H1 (cell line): Measurements from ENCODE around the gene FRMD4B. TPM values are rescaled to one million over a fixed set of nuclear protein-coding genes. Genes with fewer than 3 reads are reported as not detected.
A peak's percentile ranks its signal among the peaks of the same experiment; 100 is the strongest.

Source experiments
- CTCF ChIA-PET: fragments of 300-600 bp; sonication (Branson Sonifier 250); formaldehyde crosslinking; loops from one replicate; lab custom pipeline; 2021; ENCODE audit not compliant: partially characterized antibody; lab: Charles Lee
- POLR2A ChIA-PET: fragments of 300-600 bp; sonication (Branson Sonifier 250); formaldehyde crosslinking; loops from one replicate; lab custom pipeline; 2021; ENCODE audit warnings: inconsistent platforms; ENCODE audit not compliant: partially characterized antibody; lab: Charles Lee
- DNase-seq, 2 experiments: peaks; one replicate each; pipeline versions ENCODE4 v3.0.0 to v3.0.0-alpha.2; 2010 to 2022; ENCODE audit warnings: low spot score in 2 of 2, low read depth in 1 of 2, mixed read lengths in 1 of 2
- FAIRE-seq: peaks from 2 replicates; lab custom pipeline; 2011; peaks lifted over from hg19 to GRCh38; lab: Jason Lieb, UNC
- H2AFZ ChIP-seq: 2 replicates; pipeline ENCODE4 v1.8.1; 2012; ENCODE audit warnings: low read length, inconsistent platforms
- H2AK5ac ChIP-seq: 2 replicates; pipeline ENCODE4 v1.6.1; 2013; ENCODE audit warnings: low read depth, low read length
- H2BK120ac ChIP-seq: replicated peaks from 2 replicates; pipeline ENCODE3; 2013; ENCODE audit warnings: low read depth, low read length, inconsistent platforms
- H2BK12ac ChIP-seq: 2 replicates; pipeline ENCODE4 v1.6.1; 2013; ENCODE audit warnings: low read depth, low read length
- H2BK15ac ChIP-seq: 2 replicates; pipeline ENCODE4 v1.6.1; 2013; ENCODE audit warnings: low read length
- H2BK20ac ChIP-seq: 2 replicates; pipeline ENCODE4 v1.6.1; 2013; ENCODE audit warnings: low read length
- H2BK5ac ChIP-seq: 2 replicates; pipeline ENCODE4 v1.6.1; 2013; ENCODE audit warnings: low read depth, low read length
- H3K14ac ChIP-seq: 2 replicates; pipeline ENCODE4 v1.6.1; 2013; ENCODE audit warnings: inconsistent platforms; ENCODE audit not compliant: insufficient read length
- H3K18ac ChIP-seq: 2 replicates; pipeline ENCODE4 v1.6.1; 2013; ENCODE audit warnings: low read length; ENCODE audit errors: extremely low read depth
- H3K23ac ChIP-seq: 2 replicates; pipeline ENCODE4 v1.6.1; 2013; ENCODE audit warnings: inconsistent platforms; ENCODE audit not compliant: insufficient read length
- H3K23me2 ChIP-seq: 2 replicates; pipeline ENCODE4 v1.6.1; 2013; ENCODE audit warnings: low read depth, low read length
- H3K27ac ChIP-seq: 2 replicates; pipeline ENCODE4 v1.6.1; 2011; ENCODE audit warnings: low read depth, low read length, inconsistent platforms
- H3K27me3 ChIP-seq, 4 experiments: replicated peaks in 1 of 4; 1 replicate in 1 of 4; 2 replicates in 3 of 4; pipeline versions ENCODE4 v1.6.1 to v1.8.1; 2011 to 2013; ENCODE audit warnings: low read length in 3 of 4, mild to moderate bottlenecking in 3 of 4, inconsistent platforms in 2 of 4, mixed read lengths in 2 of 4, moderate library complexity in 1 of 4; ENCODE audit not compliant: control insufficient read depth in 3 of 4, insufficient read depth in 3 of 4; ENCODE audit errors: extremely low read depth in 1 of 4
- H3K36me3 ChIP-seq, 4 experiments: 2 replicates each; pipeline versions ENCODE4 v1.6.1 to v1.8.1; 2011 to 2013; ENCODE audit warnings: mild to moderate bottlenecking in 4 of 4, low read length in 3 of 4, moderate library complexity in 2 of 4, control low read depth in 1 of 4, inconsistent platforms in 1 of 4; ENCODE audit not compliant: insufficient read depth in 4 of 4, control insufficient read depth in 2 of 4
- H3K4ac ChIP-seq: replicated peaks from 2 replicates; pipeline ENCODE3; 2013; ENCODE audit warnings: low read length, low read depth, mixed read lengths, inconsistent platforms; ENCODE audit not compliant: insufficient read length
- H3K4me1 ChIP-seq, 4 experiments: replicated peaks in 1 of 4; 1 replicate in 1 of 4; 2 replicates in 3 of 4; pipeline versions ENCODE4 v1.6.1 to v1.8.1; 2011 to 2013; ENCODE audit warnings: low read length in 3 of 4, inconsistent platforms in 2 of 4, mixed read lengths in 1 of 4; ENCODE audit not compliant: insufficient read depth in 4 of 4, control insufficient read depth in 3 of 4
- H3K4me2 ChIP-seq, 2 experiments: 2 replicates each; pipeline versions ENCODE4 v1.6.1 to v1.8.1; 2011 to 2013; ENCODE audit warnings: low read depth in 2 of 2, low read length in 2 of 2, control low read depth in 1 of 2, inconsistent platforms in 1 of 2, mild to moderate bottlenecking in 1 of 2; ENCODE audit not compliant: insufficient read depth in 1 of 2
- H3K4me3 ChIP-seq, 4 experiments: fragments of 200-600, 300-600 bp in 1 of 4; sonication (generic), shearing (Covaris generic), sonication (Bioruptor Twin) in 1 of 4; 2 replicates each; pipeline versions ENCODE4 v1.5.1 to v1.8.1; 2011 to 2016; ENCODE audit warnings: low read length in 4 of 4, low read depth in 3 of 4, control low read depth in 2 of 4, inconsistent platforms in 2 of 4, mild to moderate bottlenecking in 2 of 4, mixed read lengths in 1 of 4, moderate library complexity in 1 of 4; ENCODE audit not compliant: insufficient read depth in 2 of 4; ENCODE audit errors: extremely low read depth in 1 of 4
- H3K56ac ChIP-seq: replicated peaks from 2 replicates; pipeline ENCODE3; 2013; ENCODE audit warnings: low read depth, mild to moderate bottlenecking, mixed read lengths, low read length, inconsistent platforms; ENCODE audit not compliant: insufficient read length
- H3K79me1 ChIP-seq: 2 replicates; pipeline ENCODE4 v1.6.1; 2013; ENCODE audit warnings: low read depth, low read length, control low read depth
- H3K79me2 ChIP-seq, 2 experiments: 2 replicates each; pipeline versions ENCODE4 v1.6.1 to v1.8.1; 2012 to 2013; ENCODE audit warnings: low read length in 2 of 2, mild to moderate bottlenecking in 2 of 2, inconsistent platforms in 1 of 2; ENCODE audit not compliant: insufficient read depth in 2 of 2, control insufficient read depth in 1 of 2
- H3K9ac ChIP-seq, 4 experiments: replicated peaks in 1 of 4; 1 replicate in 1 of 4; 2 replicates in 3 of 4; pipeline versions ENCODE4 v1.6.1 to v1.8.1; 2011 to 2013; ENCODE audit warnings: low read depth in 3 of 4, low read length in 3 of 4, control low read depth in 2 of 4, mild to moderate bottlenecking in 2 of 4, moderate library complexity in 2 of 4, inconsistent platforms in 1 of 4; ENCODE audit errors: extremely low read depth in 1 of 4
- H3K9me3 ChIP-seq, 2 experiments: 2 replicates each; pipeline versions ENCODE4 v1.6.1 to v1.8.1; 2012 to 2013; ENCODE audit warnings: mild to moderate bottlenecking in 2 of 2, moderate library complexity in 2 of 2, control low read depth in 1 of 2, inconsistent platforms in 1 of 2, low read depth in 1 of 2, low read length in 1 of 2, mixed read lengths in 1 of 2; ENCODE audit not compliant: insufficient read depth in 2 of 2
- H4K20me1 ChIP-seq, 2 experiments: replicated peaks in 1 of 2; 2 replicates each; pipeline versions ENCODE3 to v1.8.1; 2011 to 2013; ENCODE audit warnings: inconsistent platforms in 2 of 2, low read length in 2 of 2, mild to moderate bottlenecking in 1 of 2; ENCODE audit not compliant: insufficient read depth in 2 of 2, control insufficient read depth in 1 of 2
- H4K5ac ChIP-seq: 2 replicates; pipeline ENCODE4 v1.6.1; 2013; ENCODE audit warnings: low read length, low read depth, mixed read lengths, inconsistent platforms; ENCODE audit not compliant: insufficient read length
- H4K8ac ChIP-seq: 2 replicates; pipeline ENCODE4 v1.8.0; 2013; ENCODE audit warnings: mild to moderate bottlenecking, moderate library complexity, low read length, inconsistent platforms; ENCODE audit not compliant: insufficient read depth; ENCODE audit errors: extremely low read depth
- H4K91ac ChIP-seq: replicated peaks from 2 replicates; pipeline ENCODE3; 2013; ENCODE audit warnings: low read length, mixed read lengths, inconsistent platforms; ENCODE audit not compliant: insufficient read length
- BACH1 ChIP-seq: IDR thresholded peaks from 2 replicates; pipeline ENCODE4 v1.6.1; 2012; ENCODE audit warnings: low read length, improper control_type of control experiment
- CREB1 ChIP-seq: IDR thresholded peaks from 2 replicates; pipeline ENCODE4 v1.6.1; 2012; ENCODE audit warnings: inconsistent platforms
- CTBP2 ChIP-seq: IDR thresholded peaks from 2 replicates; pipeline ENCODE4 v1.7.0; 2011; ENCODE audit warnings: borderline replicate concordance, mild to moderate bottlenecking, moderate library complexity, mixed read lengths, low read length; ENCODE audit not compliant: insufficient read depth, insufficient read length
- EP300 ChIP-seq, 2 experiments: IDR thresholded peaks; 1 replicate in 1 of 2; 2 replicates in 1 of 2; pipeline ENCODE4 v1.6.1; 2011 to 2012; ENCODE audit warnings: low read depth in 2 of 2, low read length in 2 of 2, mild to moderate bottlenecking in 2 of 2, borderline replicate concordance in 1 of 2, inconsistent platforms in 1 of 2, moderate library complexity in 1 of 2
- EZH2 ChIP-seq: fragments of 200-600 bp; sonication (generic); IDR thresholded peaks from 2 replicates; pipeline ENCODE4 v1.7.1; 2012; ENCODE audit warnings: low read depth, mild to moderate bottlenecking, moderate library complexity, low read length, inconsistent platforms; ENCODE audit not compliant: severe bottlenecking
- KDM5A ChIP-seq: fragments of 200-600 bp; IDR thresholded peaks from 2 replicates; pipeline ENCODE4 v1.7.1; 2012; ENCODE audit warnings: mild to moderate bottlenecking, low read length, inconsistent platforms, mixed read lengths
- MAFK ChIP-seq: IDR thresholded peaks from 2 replicates; pipeline ENCODE4 v1.6.1; 2012; ENCODE audit warnings: low read depth, mild to moderate bottlenecking, improper control_type of control experiment, low read length
- SIX5 ChIP-seq: IDR thresholded peaks from 2 replicates; pipeline ENCODE4 v1.6.1; 2011; ENCODE audit warnings: mild to moderate bottlenecking, low read depth, low read length
- TEAD4 ChIP-seq: IDR thresholded peaks from 2 replicates; pipeline ENCODE4 v1.6.1; 2012; ENCODE audit warnings: low read depth, low read length, inconsistent platforms, mixed read lengths
- ZNF274 ChIP-seq: IDR thresholded peaks from 2 replicates; pipeline ENCODE4 v1.7.0; 2012; ENCODE audit warnings: low read length, borderline replicate concordance; ENCODE audit errors: extremely low read depth
- WGBS, 2 experiments: shearing (Covaris generic) in 1 of 2; methylation state at CpG; one replicate each; pipeline versions ENCODE4 v1.1.6 to v1.1.7; 2013 to 2015; ENCODE audit warnings: low lambda C conversion rate in 2 of 2, mixed read lengths in 2 of 2, inconsistent platforms in 1 of 2, low coverage in 1 of 2, missing lambda C conversion rate in 1 of 2; ENCODE audit not compliant: insufficient replicate concordance in 2 of 2, insufficient coverage in 1 of 2, insufficient read length in 1 of 2; ENCODE audit errors: extremely low coverage in 1 of 2, missing lambda C conversion rate in 1 of 2; 5-methylcytosine and 5-hydroxymethylcytosine counted together
- polyA plus RNA-seq, 7 experiments: library from polyadenylated mRNA; depleted of rRNA in 3 of 7; stranded (reverse) in 5 of 7; unstranded in 2 of 7; fragments of >200 nt in 5 of 7; fragments of 200-250 nt in 2 of 7; gene quantifications; 1 replicate in 5 of 7; 2 replicates in 1 of 7; 4 replicates in 1 of 7; pipeline versions ENCODE4 v1.2.1 to v1.2.3, GENCODE V29; 2011 to 2013; ENCODE audit warnings: missing spikeins in 2 of 7, mixed read lengths in 2 of 7
- total RNA-seq: library from RNA; stranded (reverse); fragmentation: NEBNext Ultra II Directional; extraction: Animal tissue kit (Norgen Biotek cat#: 25700); gene quantifications from 2 replicates; pipeline ENCODE4 v1.2.1, GENCODE V29; 2021
- TF ChIP-seq, protein P1 (sequence below): IDR thresholded peaks from 2 replicates; pipeline ENCODE4 v1.6.1; 2011; ENCODE audit warnings: low read length, improper control_type of control experiment

Gene FRMD4B
- total and polyA plus RNA-seq, 2 of the 8 experiments (the other 6 are each of a cell fraction or from before 2014, with no cell fraction given), result 2.7 to 7.2 TPM

DNA sequence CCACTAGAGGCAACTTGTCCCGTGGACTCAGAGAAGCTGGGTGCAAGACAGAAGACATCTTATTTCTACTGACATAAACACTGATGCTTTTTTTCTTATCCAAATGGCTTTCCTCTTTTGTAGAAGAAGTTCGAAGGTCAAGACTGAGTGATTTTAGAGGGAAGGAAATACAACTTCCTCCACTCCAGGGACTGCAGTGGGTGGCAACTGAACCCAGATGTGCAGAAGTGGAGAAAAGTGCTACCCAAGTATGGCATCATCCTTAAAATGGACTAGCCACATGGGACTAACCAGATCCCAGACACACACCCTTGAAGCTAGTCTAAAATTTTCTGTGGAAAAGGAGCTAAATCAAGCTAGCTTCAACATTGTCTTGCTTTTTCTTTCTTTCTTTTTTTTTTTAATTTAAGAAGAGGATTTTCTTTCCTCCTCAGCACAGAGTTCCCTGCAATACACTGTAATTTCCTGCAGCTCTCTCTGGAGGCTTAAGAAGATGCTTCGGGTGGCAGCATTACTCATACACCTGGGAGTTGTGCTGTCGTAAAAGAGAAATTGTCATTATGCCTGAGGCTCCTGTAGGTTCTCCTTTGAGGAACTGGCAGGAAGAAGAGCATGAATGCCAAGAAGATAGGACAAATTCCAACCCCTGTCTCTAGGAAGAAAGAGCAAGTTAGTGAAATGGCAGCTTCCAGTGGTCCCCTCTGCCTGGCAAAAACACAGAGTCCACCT lies 3.8 kb upstream of the FRMD4B start:
- Histone ChIP-seq H4K91ac (no peak overlapping the region), H3K4me1 (peaks cover 0 to 15% (median 9%) of the 10 kb centered on the region in 4 experiments; a peak in 6 of 7 replicates)
- POLR2A ChIA-PET, result no interaction called here
- TF ChIP-seq EZH2, result no peak
- TF ChIP-seq ZNF274, result no peak
- no peak for TF ChIP-seq BACH1
- no peak for TF ChIP-seq CREB1
- no peak for TF ChIP-seq MAFK
- no peak for TF ChIP-seq CTBP2
- no peak for TF ChIP-seq SIX5
- TF ChIP-seq TEAD4, result no peak
- no peak for TF ChIP-seq KDM5A
- TF ChIP-seq, protein P1, sequence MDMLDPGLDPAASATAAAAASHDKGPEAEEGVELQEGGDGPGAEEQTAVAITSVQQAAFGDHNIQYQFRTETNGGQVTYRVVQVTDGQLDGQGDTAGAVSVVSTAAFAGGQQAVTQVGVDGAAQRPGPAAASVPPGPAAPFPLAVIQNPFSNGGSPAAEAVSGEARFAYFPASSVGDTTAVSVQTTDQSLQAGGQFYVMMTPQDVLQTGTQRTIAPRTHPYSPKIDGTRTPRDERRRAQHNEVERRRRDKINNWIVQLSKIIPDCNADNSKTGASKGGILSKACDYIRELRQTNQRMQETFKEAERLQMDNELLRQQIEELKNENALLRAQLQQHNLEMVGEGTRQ, result no peak
- no peak for TF ChIP-seq EP300 (IDR thresholded peaks at IDR 0.05; ENCODE audit: borderline replicate concordance in 1 of 2, low read depth in 2 of 2, low read length in 2 of 2)

More for the DNA sequence above, 3.8 kb upstream of the FRMD4B start:
- no peak overlapping the region for H3K14ac ChIP-seq
- no peak overlapping the region for H3K4me3 ChIP-seq
- H2BK120ac ChIP-seq, result no peak overlapping the region
- no peak for FAIRE-seq
- H3K4ac ChIP-seq, result no peak overlapping the region
- peak overlapping the region; percentile 11; the same call in 1 of the 2 replicates for H3K18ac ChIP-seq
- no peak overlapping the region for H3K9ac ChIP-seq
- no peak overlapping the region for H2BK15ac ChIP-seq
- H3K4me2 ChIP-seq, result no peak overlapping the region
- no peak overlapping the region for H2AK5ac ChIP-seq
- DNase-seq, result no peak
- 67% methylated on average over 4 of the region's 4 CpGs; no CpG with 5 or more reads in 1 of the 2 experiments for WGBS, 2 experiments
- H4K20me1 ChIP-seq, result peaks cover 0 to 3% of the 10 kb centered on the region in 2 experiments
- no peaks in the 10 kb centered on the region for H3K79me2 ChIP-seq
- no peak overlapping the region for H4K8ac ChIP-seq
- H3K79me1 ChIP-seq, result no peaks in the 10 kb centered on the region
- H2BK20ac ChIP-seq, result no peak overlapping the region
- H3K9me3 ChIP-seq, result peaks cover 0 to 2% of the 10 kb centered on the region in 2 experiments; a peak in 1 of 4 replicates
- peaks cover 10% of the 10 kb centered on the region; the same call in 1 of the 2 replicates for H3K23me2 ChIP-seq
- no peaks in the 10 kb centered on the region; a peak in 1 of 8 replicates for H3K36me3 ChIP-seq
- no peak overlapping the region for H3K56ac ChIP-seq
- CTCF ChIA-PET, result interaction anchor here (0.8 to 2.8 kb wide), 3 partner anchors 20 to 624 kb away, joined by 3 to 14 read pairs (median 9); no protein-coding TSS in a partner anchor
- H2BK5ac ChIP-seq, result no peak overlapping the region
- H2AFZ ChIP-seq, result no peak overlapping the region
- no peak overlapping the region for H3K27ac ChIP-seq
- no peak overlapping the region for H4K5ac ChIP-seq
- peak overlapping the region; percentile 65; the same call in 1 of the 2 replicates for H2BK12ac ChIP-seq
- H3K27me3 ChIP-seq, result peaks cover 5 to 20% (median 14%) of the 10 kb centered on the region in 4 experiments; a peak in 6 of 7 replicates
- no peak overlapping the region for H3K23ac ChIP-seq
